Neural progenitor cell (in vitro differentiated cells): ENCODE data around the gene ADCY7. TPM values are rescaled to one million over a fixed set of nuclear protein-coding genes. Genes with fewer than 3 reads are reported as not detected.

Experiments
- DNase-seq: peaks from one replicate; pipeline ENCODE4 v3.0.0-alpha.2; 2016; ENCODE audit warnings: low spot score
- H2AFZ ChIP-seq: fragments of 200-600 bp; sonication (generic); replicated peaks from 2 replicates; pipeline ENCODE4 v1.6.1; 2016; ENCODE audit warnings: antibody characterized with exemption
- H3F3A ChIP-seq: fragments of 200-600 bp; sonication (generic); 2 replicates; pipeline ENCODE4 v1.6.1; 2016; ENCODE audit warnings: antibody characterized with exemption, low read depth
- H3K27ac ChIP-seq: fragments of 200-600 bp; sonication (generic); 2 replicates; pipeline ENCODE4 v1.5.1; 2016; ENCODE audit warnings: mild to moderate bottlenecking
- H3K27me3 ChIP-seq: fragments of 200-600 bp; sonication (generic); 2 replicates; pipeline ENCODE4 v1.6.1; 2016; ENCODE audit warnings: mild to moderate bottlenecking, moderate library complexity
- H3K36me3 ChIP-seq: fragments of 200-600 bp; sonication (generic); 2 replicates; pipeline ENCODE4 v1.5.1; 2016
- H3K4me1 ChIP-seq: fragments of 200-600 bp; sonication (generic); 2 replicates; pipeline ENCODE4 v1.6.1; 2016; ENCODE audit warnings: mixed run types
- H3K4me2 ChIP-seq: fragments of 200-600 bp; sonication (generic); 2 replicates; pipeline ENCODE4 v1.6.1; 2016
- H3K4me3 ChIP-seq: fragments of 200-600 bp; sonication (generic); 2 replicates; pipeline ENCODE4 v1.5.1; 2016
- H3K79me2 ChIP-seq: fragments of 200-600 bp; sonication (generic); 2 replicates; pipeline ENCODE4 v1.6.1; 2016; ENCODE audit warnings: low read depth
- H3K9ac ChIP-seq: fragments of 200-600 bp; sonication (generic); 2 replicates; pipeline ENCODE4 v1.6.1; 2016
- H3K9me3 ChIP-seq: fragments of 200-600 bp; sonication (generic); 2 replicates; pipeline ENCODE4 v1.5.1; 2016; ENCODE audit warnings: low read depth
- H4K20me1 ChIP-seq: fragments of 200-600 bp; sonication (generic); 2 replicates; pipeline ENCODE4 v1.6.1; 2016; ENCODE audit warnings: low read depth
- H3K27ac Mint-ChIP-seq: 3 replicates; pipeline ENCODE4 v1.8.0; 2021; ENCODE audit warnings: mixed read lengths
- H3K27me3 Mint-ChIP-seq: 2 replicates; pipeline ENCODE4 v1.8.0; 2022; ENCODE audit warnings: low read depth, mild to moderate bottlenecking, inconsistent platforms, moderate library complexity, mixed read lengths; ENCODE audit not compliant: insufficient read depth
- H3K36me3 Mint-ChIP-seq: 3 replicates; pipeline ENCODE4 v1.8.0; 2021; ENCODE audit warnings: mixed read lengths
- H3K4me1 Mint-ChIP-seq: 3 replicates; pipeline ENCODE4 v1.8.0; 2021; ENCODE audit warnings: mixed read lengths
- H3K4me3 Mint-ChIP-seq: 3 replicates; pipeline ENCODE4 v1.8.0; 2021; ENCODE audit warnings: mild to moderate bottlenecking, moderate library complexity, mixed read lengths
- H3K9me3 Mint-ChIP-seq: 3 replicates; pipeline ENCODE4 v1.8.0; 2020; ENCODE audit warnings: mixed read lengths
- EZH2 ChIP-seq: fragments of 200-600 bp; sonication (generic); IDR thresholded peaks from 2 replicates; pipeline ENCODE4 v1.6.1; 2017; ENCODE audit warnings: antibody characterized with exemption, mild to moderate bottlenecking, moderate library complexity
- EZH2phosphoT487 ChIP-seq: fragments of 200-600 bp; sonication (generic); IDR thresholded peaks from 2 replicates; pipeline ENCODE4 v1.6.1; 2017; ENCODE audit warnings: antibody characterized with exemption
- total RNA-seq: library from RNA; depleted of rRNA; stranded (reverse); fragments of >200 nt; gene quantifications from 2 replicates; pipeline ENCODE4 v1.2.3, GENCODE V29; 2015; ENCODE audit warnings: low replicate concordance
- TF ChIP-seq, protein P1 (sequence below): fragments of 200-600 bp; sonication (generic); IDR thresholded peaks from 2 replicates; pipeline ENCODE4 v1.5.1; 2017; ENCODE audit warnings: antibody characterized with exemption, mild to moderate bottlenecking

The ADCY7 gene
- total RNA-seq, 1 donor from 2014 or later: 2.5 TPM

DNA sequence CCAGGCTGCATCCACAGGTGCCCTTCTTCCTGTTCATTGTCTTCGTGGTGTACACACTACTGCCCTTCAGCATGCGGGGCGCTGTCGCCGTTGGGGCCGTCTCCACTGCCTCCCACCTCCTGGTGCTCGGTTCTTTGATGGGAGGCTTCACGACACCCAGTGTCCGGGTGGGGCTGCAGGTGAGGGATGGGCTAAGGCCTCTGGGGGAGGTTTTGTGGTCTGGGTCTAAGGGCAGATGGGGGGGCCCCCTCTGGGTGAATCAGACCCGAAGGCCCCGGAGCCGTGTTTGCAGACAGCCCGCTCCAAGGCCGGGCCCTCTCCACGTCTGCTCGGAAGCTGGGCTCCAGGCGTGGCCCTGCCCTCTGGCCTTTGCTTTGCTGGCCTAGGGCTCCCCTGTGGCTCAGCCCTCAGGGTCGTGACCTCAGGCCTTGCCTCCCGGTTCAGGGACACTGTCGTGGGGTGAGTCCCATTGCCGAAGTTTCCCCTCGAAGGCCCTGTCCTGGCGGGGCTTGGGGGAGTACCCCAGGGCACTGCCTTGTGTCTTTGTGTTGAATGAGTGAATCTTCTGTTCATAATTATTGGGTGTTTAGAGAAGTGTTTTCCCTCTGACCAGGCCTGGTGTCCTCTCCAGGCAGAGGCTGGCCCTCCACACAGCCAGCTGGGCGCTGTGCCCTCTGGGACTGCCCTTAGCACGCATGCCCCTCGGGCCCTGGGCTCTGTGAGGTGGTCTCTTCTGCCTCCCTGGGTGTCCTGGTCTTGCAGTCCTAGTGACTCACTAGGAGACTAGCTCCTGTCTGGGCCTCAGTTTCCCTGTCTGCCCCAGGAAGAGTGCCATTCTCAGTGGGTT, 25.6 kb downstream of the ADCY7 start:
- H3K36me3 Mint-ChIP-seq: no peaks in the 10 kb centered on the region
- TF ChIP-seq EZH2: no peak
- TF ChIP-seq, protein P1, sequence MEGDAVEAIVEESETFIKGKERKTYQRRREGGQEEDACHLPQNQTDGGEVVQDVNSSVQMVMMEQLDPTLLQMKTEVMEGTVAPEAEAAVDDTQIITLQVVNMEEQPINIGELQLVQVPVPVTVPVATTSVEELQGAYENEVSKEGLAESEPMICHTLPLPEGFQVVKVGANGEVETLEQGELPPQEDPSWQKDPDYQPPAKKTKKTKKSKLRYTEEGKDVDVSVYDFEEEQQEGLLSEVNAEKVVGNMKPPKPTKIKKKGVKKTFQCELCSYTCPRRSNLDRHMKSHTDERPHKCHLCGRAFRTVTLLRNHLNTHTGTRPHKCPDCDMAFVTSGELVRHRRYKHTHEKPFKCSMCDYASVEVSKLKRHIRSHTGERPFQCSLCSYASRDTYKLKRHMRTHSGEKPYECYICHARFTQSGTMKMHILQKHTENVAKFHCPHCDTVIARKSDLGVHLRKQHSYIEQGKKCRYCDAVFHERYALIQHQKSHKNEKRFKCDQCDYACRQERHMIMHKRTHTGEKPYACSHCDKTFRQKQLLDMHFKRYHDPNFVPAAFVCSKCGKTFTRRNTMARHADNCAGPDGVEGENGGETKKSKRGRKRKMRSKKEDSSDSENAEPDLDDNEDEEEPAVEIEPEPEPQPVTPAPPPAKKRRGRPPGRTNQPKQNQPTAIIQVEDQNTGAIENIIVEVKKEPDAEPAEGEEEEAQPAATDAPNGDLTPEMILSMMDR: no peak
- no peak for TF ChIP-seq EZH2phosphoT487
- Histone ChIP-seq H3K79me2 (no peaks in the 10 kb centered on the region), H2AFZ (no peak overlapping the region), H3F3A (no peaks in the 10 kb centered on the region), H3K36me3 (no peaks in the 10 kb centered on the region), H3K9ac (no peak overlapping the region), H4K20me1 (no peaks in the 10 kb centered on the region), H3K9me3 (no peaks in the 10 kb centered on the region), H3K4me3 (no peak overlapping the region), H3K27ac (no peak overlapping the region), H3K4me1 (no peaks in the 10 kb centered on the region), H3K27me3 (no peaks in the 10 kb centered on the region), H3K4me2 (no peak overlapping the region)
- no peak overlapping the region for H3K27ac Mint-ChIP-seq
- H3K4me3 Mint-ChIP-seq: no peak overlapping the region
- H3K9me3 Mint-ChIP-seq: no peaks in the 10 kb centered on the region
- H3K27me3 Mint-ChIP-seq: peaks cover 5% of the 10 kb centered on the region
- peaks cover 4% of the 10 kb centered on the region for H3K4me1 Mint-ChIP-seq
- DNase-seq: no peak

DNA sequence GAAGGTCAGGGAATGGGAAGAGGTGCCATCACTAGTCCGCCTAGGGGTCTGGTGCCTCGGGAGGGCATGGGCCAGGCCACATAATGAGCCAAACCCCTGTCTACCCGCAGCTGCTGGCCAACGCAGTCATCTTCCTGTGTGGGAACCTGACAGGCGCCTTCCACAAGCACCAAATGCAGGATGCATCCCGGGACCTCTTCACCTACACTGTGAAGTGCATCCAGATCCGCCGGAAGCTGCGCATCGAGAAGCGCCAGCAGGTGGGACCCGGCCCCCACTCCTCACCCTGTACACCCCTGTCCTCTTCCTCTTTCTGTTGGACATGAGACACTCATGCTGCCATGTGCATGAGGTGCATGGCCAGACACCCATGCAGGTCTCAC, 26.2 kb downstream of the ADCY7 start:
- H3K4me2 ChIP-seq: no peak overlapping the region
- Mint-ChIP-seq H3K36me3 (no peaks in the 10 kb centered on the region), H3K9me3 (no peaks in the 10 kb centered on the region), H3K4me3 (no peak overlapping the region), H3K27me3 (peaks cover 5% of the 10 kb centered on the region), H3K27ac (no peak overlapping the region), H3K4me1 (peaks cover 7% of the 10 kb centered on the region)
- H3K79me2 ChIP-seq: no peaks in the 10 kb centered on the region
- TF ChIP-seq, protein P1: no peak
- no peak for TF ChIP-seq EZH2
- no peak for TF ChIP-seq EZH2phosphoT487
- H3K27me3 ChIP-seq: no peaks in the 10 kb centered on the region
- no peaks in the 10 kb centered on the region for H4K20me1 ChIP-seq
- no peak for DNase-seq
- H3K9me3 ChIP-seq: no peaks in the 10 kb centered on the region
- H3K4me3 ChIP-seq: no peak overlapping the region
- H3K27ac ChIP-seq: no peak overlapping the region
- no peak overlapping the region for H3K9ac ChIP-seq
- H3K4me1 ChIP-seq: no peaks in the 10 kb centered on the region
- H3F3A ChIP-seq: no peaks in the 10 kb centered on the region
- H3K36me3 ChIP-seq: no peaks in the 10 kb centered on the region
- no peak overlapping the region for H2AFZ ChIP-seq

DNA sequence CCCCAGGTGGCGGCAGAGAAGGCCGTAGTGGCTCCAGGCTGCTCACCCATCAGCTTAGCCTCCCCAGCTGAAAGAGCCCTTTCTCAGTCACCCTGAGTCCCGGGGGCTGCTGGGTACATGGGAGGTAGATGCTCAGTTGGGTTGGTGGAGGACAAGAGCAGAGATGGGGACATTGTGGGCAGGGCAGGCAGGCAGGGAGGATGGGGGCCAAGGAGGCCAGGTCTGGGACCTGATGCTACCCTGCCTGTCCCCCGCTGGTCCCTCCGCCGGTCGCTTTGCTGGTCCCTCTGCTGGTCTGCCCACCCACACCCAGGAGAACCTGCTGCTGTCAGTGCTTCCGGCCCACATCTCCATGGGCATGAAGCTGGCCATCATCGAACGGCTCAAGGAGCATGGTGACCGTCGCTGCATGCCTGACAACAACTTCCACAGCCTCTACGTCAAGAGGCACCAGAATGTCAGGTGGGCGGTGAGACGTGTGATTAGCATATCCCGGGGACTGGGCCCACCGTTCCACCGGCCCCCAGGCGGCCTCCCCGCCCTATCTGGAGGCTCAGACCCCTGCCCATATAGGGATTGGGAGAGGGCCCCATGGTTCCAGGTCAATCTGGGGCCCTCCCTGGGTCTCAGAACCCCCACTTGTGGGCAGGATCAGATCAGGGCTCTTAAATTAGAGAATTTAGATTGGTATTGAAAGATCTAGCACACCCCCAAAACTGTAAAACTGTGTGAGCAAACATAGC, 26.9 kb downstream of the ADCY7 start:
- Histone ChIP-seq H3K4me2 (no peak overlapping the region), H3K4me3 (no peak overlapping the region), H3K27me3 (no peaks in the 10 kb centered on the region), H2AFZ (no peak overlapping the region), H3K36me3 (no peaks in the 10 kb centered on the region), H4K20me1 (no peaks in the 10 kb centered on the region), H3K79me2 (no peaks in the 10 kb centered on the region), H3F3A (no peaks in the 10 kb centered on the region), H3K9me3 (no peaks in the 10 kb centered on the region), H3K27ac (no peak overlapping the region), H3K9ac (no peak overlapping the region), H3K4me1 (no peaks in the 10 kb centered on the region)
- H3K27me3 Mint-ChIP-seq: peaks cover 2% of the 10 kb centered on the region
- no peaks in the 10 kb centered on the region for H3K36me3 Mint-ChIP-seq
- H3K9me3 Mint-ChIP-seq: no peaks in the 10 kb centered on the region
- H3K27ac Mint-ChIP-seq: no peak overlapping the region
- no peak for TF ChIP-seq EZH2
- H3K4me1 Mint-ChIP-seq: peaks cover 11% of the 10 kb centered on the region
- no peak overlapping the region for H3K4me3 Mint-ChIP-seq
- no peak for DNase-seq
